Body of pancreas (tissue), 4 donors: ENCODE data around the gene COL27A1. TPM values are rescaled to one million over a fixed set of nuclear protein-coding genes. Genes with fewer than 3 reads are reported as not detected.

ENCODE experiments used
- ATAC-seq: fragments of 150-250 bp; one replicate; pipeline ENCODE4 v1.9.1; 2016
- DNase-seq, 4 donors: peaks; one replicate each; pipeline ENCODE4 v3.0.0-alpha.2; 2019
- H3K27ac ChIP-seq, 4 donors: fragments of 200-600 bp; sonication (generic); 1 replicate in 3 of 4; 2 replicates in 1 of 4; pipeline versions ENCODE4 v1.5.1 to v1.6.1; 2016 to 2019; ENCODE audit warnings: mild to moderate bottlenecking in 1 of 4, mixed read lengths in 1 of 4, moderate library complexity in 1 of 4
- H3K27me3 ChIP-seq, 2 donors: fragments of 200-600 bp; sonication (generic); one replicate each; pipeline ENCODE4 v1.6.0; 2016; ENCODE audit warnings: mild to moderate bottlenecking in 1 of 2
- H3K36me3 ChIP-seq, 2 donors: fragments of 200-600 bp; sonication (generic); replicated peaks in 1 of 2; 2 replicates each; pipeline ENCODE4 v1.5.1; 2016; ENCODE audit warnings: low read depth in 2 of 2; ENCODE audit not compliant: insufficient read depth in 1 of 2
- H3K4me1 ChIP-seq: fragments of 200-600 bp; sonication (generic); one replicate; pipeline ENCODE4 v1.6.0; 2016
- H3K4me3 ChIP-seq, 2 donors: fragments of 200-600 bp; sonication (generic); 1 replicate in 1 of 2; 2 replicates in 1 of 2; pipeline ENCODE4 v1.5.1; 2016 to 2019
- H3K9me3 ChIP-seq, 3 donors: fragments of 200-600 bp; sonication (generic); 1 replicate in 2 of 3; 2 replicates in 1 of 3; pipeline ENCODE4 v1.5.1; 2016
- POLR2A ChIP-seq, 3 donors: fragments of 450-650 bp; IDR thresholded peaks; one replicate each; pipeline ENCODE4 v1.6.1; 2016; ENCODE audit warnings: antibody characterized with exemption in 3 of 3, mild to moderate bottlenecking in 2 of 3
- WGBS, 2 donors: methylation state at CpG; one replicate each; pipeline ENCODE4 v1.1.5; 2017; 5-methylcytosine and 5-hydroxymethylcytosine counted together
- intact Hi-C: fragments of 100-400 bp; cut with DNase I; formaldehyde crosslinking; loops from one replicate; pipeline ENCODE4 v1.15.1; 2023
- total RNA-seq, 2 donors: library from RNA; depleted of rRNA; stranded (reverse); fragments of >200 nt; gene quantifications; one replicate each; pipeline ENCODE4 v1.1.0, GENCODE V29; 2016
- TF ChIP-seq, protein P1 (sequence below), 7 experiments: fragments of 450-650 bp in 4 of 7; fragments of 200-600 bp in 3 of 7; sonication (generic) in 3 of 7; IDR thresholded peaks; one replicate each; pipeline ENCODE4 v1.5.1; 2016 to 2019; ENCODE audit warnings: antibody characterized with exemption in 7 of 7

Gene COL27A1
- total RNA-seq, 2 donors from 2014 or later: 24.1 to 58.0 TPM

DNA sequence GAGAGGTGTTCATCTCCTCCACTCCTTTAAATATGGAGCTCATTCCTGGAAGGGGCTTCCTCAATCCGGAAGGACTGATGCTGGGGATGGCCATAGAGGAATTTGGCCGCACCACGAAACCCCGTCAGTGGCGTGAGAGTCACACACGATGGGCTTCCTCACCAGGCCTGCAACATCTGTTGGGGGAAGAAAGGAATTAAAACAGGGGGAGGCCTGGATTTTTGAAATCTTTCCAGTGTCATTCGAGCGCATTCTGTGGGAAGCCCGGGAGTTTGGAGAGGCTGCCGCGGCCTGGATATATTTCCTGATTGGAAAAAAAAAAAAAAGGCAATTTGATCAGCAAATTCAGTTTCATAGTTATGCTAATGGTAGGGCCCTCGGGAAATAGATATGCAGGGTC, 91.2 kb downstream of the COL27A1 start:
- peaks cover 23% of the 10 kb centered on the region for H3K4me1 ChIP-seq
- H3K9me3 ChIP-seq: no peaks in the 10 kb centered on the region
- DNase-seq (no peak), ATAC-seq (no peak)
- TF ChIP-seq, protein P1, sequence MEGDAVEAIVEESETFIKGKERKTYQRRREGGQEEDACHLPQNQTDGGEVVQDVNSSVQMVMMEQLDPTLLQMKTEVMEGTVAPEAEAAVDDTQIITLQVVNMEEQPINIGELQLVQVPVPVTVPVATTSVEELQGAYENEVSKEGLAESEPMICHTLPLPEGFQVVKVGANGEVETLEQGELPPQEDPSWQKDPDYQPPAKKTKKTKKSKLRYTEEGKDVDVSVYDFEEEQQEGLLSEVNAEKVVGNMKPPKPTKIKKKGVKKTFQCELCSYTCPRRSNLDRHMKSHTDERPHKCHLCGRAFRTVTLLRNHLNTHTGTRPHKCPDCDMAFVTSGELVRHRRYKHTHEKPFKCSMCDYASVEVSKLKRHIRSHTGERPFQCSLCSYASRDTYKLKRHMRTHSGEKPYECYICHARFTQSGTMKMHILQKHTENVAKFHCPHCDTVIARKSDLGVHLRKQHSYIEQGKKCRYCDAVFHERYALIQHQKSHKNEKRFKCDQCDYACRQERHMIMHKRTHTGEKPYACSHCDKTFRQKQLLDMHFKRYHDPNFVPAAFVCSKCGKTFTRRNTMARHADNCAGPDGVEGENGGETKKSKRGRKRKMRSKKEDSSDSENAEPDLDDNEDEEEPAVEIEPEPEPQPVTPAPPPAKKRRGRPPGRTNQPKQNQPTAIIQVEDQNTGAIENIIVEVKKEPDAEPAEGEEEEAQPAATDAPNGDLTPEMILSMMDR (IDR thresholded peaks at IDR 0.05): no peak
- no peak for TF ChIP-seq POLR2A (IDR thresholded peaks at IDR 0.05)
- H3K4me3 ChIP-seq: no peak overlapping the region
- intact Hi-C loops: no loop called here
- no peaks in the 10 kb centered on the region for H3K27me3 ChIP-seq
- 86 to 89% methylated on average over 12 of the region's 12 CpGs for WGBS, 2 donors
- no peak overlapping the region for H3K27ac ChIP-seq
- H3K36me3 ChIP-seq: no peaks in the 10 kb centered on the region

DNA sequence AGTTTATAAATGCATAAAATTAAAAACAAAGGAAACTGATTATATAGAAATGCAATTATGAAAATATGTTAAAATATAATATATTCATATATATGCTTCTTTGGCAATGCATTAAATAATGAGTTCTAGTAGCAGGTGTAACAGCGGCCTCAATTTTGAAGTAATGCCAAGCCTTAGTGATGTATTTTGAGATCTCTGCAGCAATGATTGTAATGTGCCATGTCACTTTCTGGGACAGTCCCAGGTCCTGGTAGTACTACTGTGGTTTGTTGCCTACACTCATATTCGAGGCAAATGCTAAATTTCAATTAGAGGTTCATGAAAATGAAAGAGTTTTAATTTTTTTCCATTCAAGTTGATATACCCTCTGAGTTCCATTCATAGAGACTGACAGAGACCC, 91.7 kb downstream of the COL27A1 start:
- no peaks in the 10 kb centered on the region for H3K36me3 ChIP-seq
- ATAC-seq (no peak), DNase-seq (no peak)
- no peaks in the 10 kb centered on the region for H3K27me3 ChIP-seq
- 86 to 94% methylated on average over 2 of the region's 2 CpGs for WGBS, 2 donors
- H3K27ac ChIP-seq: no peak overlapping the region
- intact Hi-C loops: no loop called here
- no peaks in the 10 kb centered on the region for H3K9me3 ChIP-seq
- TF ChIP-seq, protein P1 (IDR thresholded peaks at IDR 0.05): no peak
- no peak for TF ChIP-seq POLR2A (IDR thresholded peaks at IDR 0.05)
- H3K4me3 ChIP-seq: no peak overlapping the region
- peaks cover 23% of the 10 kb centered on the region for H3K4me1 ChIP-seq

DNA sequence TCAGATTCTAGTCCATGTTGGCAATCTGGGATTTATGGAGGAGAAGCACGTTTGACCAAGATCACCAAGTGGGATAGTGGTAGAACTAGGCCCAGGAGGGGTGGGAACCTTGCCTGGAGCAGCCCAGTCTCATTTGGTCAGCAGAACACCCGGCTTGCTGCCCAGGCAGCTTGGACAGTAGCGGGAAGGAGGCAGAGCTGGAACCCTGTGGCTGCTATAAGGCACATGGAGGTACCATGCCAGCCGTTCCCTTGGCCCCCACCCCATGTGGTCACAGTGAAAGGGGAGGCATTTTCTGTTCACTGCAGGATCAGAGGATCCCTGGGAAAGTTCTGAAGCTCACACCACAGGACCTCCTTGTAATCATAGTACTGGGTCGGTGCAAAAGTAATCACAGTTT, 92.2 kb downstream of the COL27A1 start:
- Histone ChIP-seq H3K4me3 (no peak overlapping the region), H3K4me1 (peaks cover 23% of the 10 kb centered on the region), H3K9me3 (no peaks in the 10 kb centered on the region), H3K27ac (no peak overlapping the region), H3K27me3 (no peaks in the 10 kb centered on the region), H3K36me3 (no peaks in the 10 kb centered on the region)
- DNase-seq: no peak
- TF ChIP-seq, protein P1 (IDR thresholded peaks at IDR 0.05): no peak
- no peak for TF ChIP-seq POLR2A (IDR thresholded peaks at IDR 0.05)
- no peak for ATAC-seq
- WGBS, 2 donors: 71 to 79% methylated on average over 5 of the region's 5 CpGs
- intact Hi-C loops: no loop called here

DNA sequence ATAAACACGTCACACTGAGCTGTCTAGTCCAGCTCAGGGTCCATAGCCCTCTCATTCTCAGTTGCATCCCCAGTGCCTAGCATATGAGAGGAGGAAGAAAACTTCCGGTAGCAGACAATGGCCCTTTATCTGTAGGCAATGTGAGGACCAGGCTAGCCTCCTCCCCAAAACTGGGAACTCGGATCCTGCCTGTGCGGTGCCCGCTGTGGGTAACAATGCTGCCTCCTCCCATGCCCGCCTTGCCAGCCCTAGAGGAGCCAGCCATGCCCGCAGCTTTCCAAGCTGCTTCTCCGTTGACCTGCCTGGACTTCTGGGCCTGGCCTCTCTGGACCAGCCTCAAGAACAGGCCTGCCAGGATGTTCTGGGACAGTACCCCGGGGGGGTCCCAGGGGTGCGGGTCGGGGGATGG, 93.0 kb downstream of the COL27A1 start:
- intact Hi-C loops: no loop called here
- WGBS, 2 donors: 91 to 100% methylated on average over 4 to 11 of the region's 11 CpGs
- Histone ChIP-seq H3K4me3 (no peak overlapping the region), H3K27me3 (no peaks in the 10 kb centered on the region), H3K36me3 (no peaks in the 10 kb centered on the region), H3K9me3 (no peaks in the 10 kb centered on the region), H3K27ac (no peak overlapping the region), H3K4me1 (peaks cover 23% of the 10 kb centered on the region)
- DNase-seq (no peak), ATAC-seq (no peak)
- TF ChIP-seq, protein P1 (IDR thresholded peaks at IDR 0.05): no peak
- no peak for TF ChIP-seq POLR2A (IDR thresholded peaks at IDR 0.05)

DNA sequence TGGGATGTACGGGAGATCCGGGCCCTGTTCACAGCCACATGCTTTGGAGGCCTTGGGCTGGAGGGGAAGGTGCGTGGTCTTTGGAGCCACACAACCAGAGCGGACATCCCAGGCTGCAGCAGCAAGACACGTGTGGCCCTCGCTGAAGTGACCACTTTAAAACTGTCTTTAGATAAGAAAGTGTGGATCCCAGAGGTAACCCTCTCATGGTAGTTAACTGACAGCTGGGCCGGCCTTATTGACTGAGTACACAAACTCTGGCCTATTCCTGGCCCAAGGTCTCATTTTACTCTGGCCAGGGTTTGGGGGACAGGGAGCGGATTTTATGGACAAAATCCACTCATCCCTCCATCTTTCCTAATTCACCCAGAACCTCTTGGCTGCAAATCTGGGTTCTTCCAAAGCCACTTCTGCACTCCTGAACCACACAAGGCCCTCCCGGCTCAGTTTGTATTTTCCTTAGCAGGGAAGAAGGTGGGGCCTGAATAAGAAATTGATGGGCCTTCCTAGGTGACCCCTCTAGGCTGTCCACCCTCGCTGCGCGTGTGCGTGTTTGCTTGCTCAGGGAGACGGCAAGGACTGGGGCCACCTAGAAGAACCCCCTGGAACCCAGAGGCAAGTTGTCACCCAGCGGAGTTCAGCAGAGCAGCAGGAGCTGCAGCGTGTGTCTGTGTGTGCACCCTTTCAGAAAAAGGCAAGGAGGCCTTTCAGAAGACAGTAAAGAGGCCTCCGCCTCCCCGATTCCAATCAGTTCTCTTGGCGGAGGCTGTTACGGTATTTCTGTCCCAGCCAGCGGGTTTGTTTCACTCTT, 94.3 kb downstream of the COL27A1 start:
- H3K36me3 ChIP-seq: no peaks in the 10 kb centered on the region
- H3K9me3 ChIP-seq: no peaks in the 10 kb centered on the region
- H3K27me3 ChIP-seq: no peaks in the 10 kb centered on the region
- H3K4me1 ChIP-seq: peaks cover 23% of the 10 kb centered on the region
- H3K27ac ChIP-seq: peak overlapping the region; percentile 54 to 68 (median 60)
- ATAC-seq: no peak
- DNase-seq: peak in 1 of 4 donors; percentile 38
- 47 to 60% methylated on average over 12 to 21 of the region's 21 CpGs for WGBS, 2 donors
- TF ChIP-seq POLR2A (IDR thresholded peaks at IDR 0.05): no peak
- TF ChIP-seq, protein P1 (IDR thresholded peaks at IDR 0.05): no peak
- no peak overlapping the region for H3K4me3 ChIP-seq
- intact Hi-C loops: no loop called here
